Activated CD8-positive, alpha-beta T cell treated with anti-CD3 and anti-CD28 coated beads for 36 hours (primary cell): ENCODE data around the gene PEX11G. TPM values are rescaled to one million over a fixed set of nuclear protein-coding genes. Genes with fewer than 3 reads are reported as not detected.

Experiments
- ATAC-seq: fragments of 200-7000 bp; cut with Tn5 transposase; one replicate; pipeline ENCODE4 v1.10.0; 2021; ENCODE audit warnings: mild to moderate bottlenecking, moderate library complexity
- CTCF ChIA-PET: fragments of 350-600 bp; sonication (Branson Sonifier 250); formaldehyde crosslinking; loops from one replicate; lab custom pipeline; 2021; ENCODE audit warnings: antibody characterized with exemption; lab: Charles Lee
- POLR2A ChIA-PET: fragments of 350-600 bp; sonication (Branson Sonifier 250); formaldehyde crosslinking; loops from one replicate; lab custom pipeline; 2021; ENCODE audit warnings: antibody characterized with exemption; lab: Charles Lee
- DNase-seq: peaks from one replicate; pipeline ENCODE4 v3.0.0-alpha.2; 2020
- H3K27ac Mint-ChIP-seq: one replicate; pipeline ENCODE4 v1.8.0; 2021; ENCODE audit warnings: mild to moderate bottlenecking, mixed read lengths
- H3K27me3 Mint-ChIP-seq: one replicate; pipeline ENCODE4 v1.8.0; 2021; ENCODE audit warnings: mixed read lengths
- H3K36me3 Mint-ChIP-seq: one replicate; pipeline ENCODE4 v1.8.0; 2021; ENCODE audit warnings: low read depth, mixed read lengths
- H3K4me1 Mint-ChIP-seq: one replicate; pipeline ENCODE4 v1.8.0; 2021; ENCODE audit warnings: low read depth, mixed read lengths
- H3K4me3 Mint-ChIP-seq: one replicate; pipeline ENCODE4 v1.8.0; 2021; ENCODE audit warnings: mild to moderate bottlenecking, moderate library complexity, mixed read lengths
- H3K9me3 Mint-ChIP-seq: one replicate; pipeline ENCODE4 v1.8.0; 2021; ENCODE audit warnings: mixed read lengths
- CTCF ChIP-seq: fragments of 200-600 bp; IDR thresholded peaks from one replicate; pipeline ENCODE4 v1.8.0; 2022; ENCODE audit warnings: antibody characterized with exemption, mild to moderate bottlenecking
- intact Hi-C: fragments of 100-400 bp; cut with micrococcal nuclease; formaldehyde crosslinking; loops from one replicate; pipeline ENCODE4 v1.10.0; 2022
- total RNA-seq, 2 experiments: library from RNA; stranded (reverse); gene quantifications; one replicate each; pipeline ENCODE4 v1.2.3, GENCODE V29; 2021

PEX11G gene
- total RNA-seq, 2 experiments from 2014 or later = 1.4 to 1.5 TPM

- Mint-ChIP-seq H3K4me3 (no peak overlapping the region), H3K27ac (no peak overlapping the region), H3K27me3 (no peaks in the 10 kb centered on the region), H3K36me3 (peaks cover 3% of the 10 kb centered on the region), H3K9me3 (no peaks in the 10 kb centered on the region), H3K4me1 (no peaks in the 10 kb centered on the region)
- CTCF ChIA-PET = interaction anchor here (0.8 kb wide), 1 partner anchor 103 kb away, joined by 3 read pairs; no protein-coding TSS in a partner anchor
- intact Hi-C loops = no loop called here
- TF ChIP-seq CTCF = no peak
- ATAC-seq = no peak
- DNase-seq = no peak
- POLR2A ChIA-PET = no interaction called here
Measured at GRCh38 chr19:7470540-7471305, 18.1 kb downstream of the PEX11G start.

DNA sequence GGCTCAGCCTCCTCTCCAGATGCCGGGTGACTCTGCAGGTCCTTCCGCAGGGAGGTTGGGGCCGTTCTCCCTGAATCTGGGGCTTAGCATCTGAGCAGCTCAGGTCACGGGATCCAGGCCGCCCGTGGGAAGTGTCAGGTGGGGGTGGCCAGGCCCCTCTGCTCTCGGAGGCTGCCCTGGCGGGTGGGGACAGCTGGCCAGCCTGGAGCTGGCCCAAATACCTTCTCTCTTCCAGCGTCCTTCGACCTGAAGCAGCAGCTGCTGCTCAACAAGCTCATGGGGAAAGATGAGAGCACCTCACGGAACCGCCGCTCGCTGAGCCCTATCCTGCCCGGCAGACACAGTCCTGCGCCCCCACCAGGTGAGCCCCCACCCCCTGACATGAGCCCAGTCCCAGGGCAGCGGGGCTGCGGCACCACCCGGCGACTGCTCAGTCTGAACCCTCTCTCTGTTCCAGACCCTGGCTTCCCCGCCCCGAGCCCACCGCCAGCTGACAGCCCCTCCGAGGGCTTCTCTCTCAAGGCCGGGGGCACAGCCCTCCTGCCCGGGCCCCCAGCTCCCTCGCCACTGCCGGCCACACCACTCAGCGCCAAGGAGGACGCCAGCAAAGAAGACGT, 19.1 kb downstream of the PEX11G start:
- H3K4me1 Mint-ChIP-seq = no peaks in the 10 kb centered on the region
- no peak overlapping the region for H3K4me3 Mint-ChIP-seq
- no peaks in the 10 kb centered on the region for H3K27me3 Mint-ChIP-seq
- H3K27ac Mint-ChIP-seq = no peak overlapping the region
- ChIA-PET POLR2A (interaction anchor here (0.6 to 0.8 kb wide), 2 partner anchors 15 to 157 kb away, joined by 3 to 5 read pairs; no protein-coding TSS in a partner anchor), CTCF (no interaction called here)
- intact Hi-C loops = no loop called here
- no peaks in the 10 kb centered on the region for H3K9me3 Mint-ChIP-seq
- no peak for DNase-seq
- no peak for ATAC-seq
- no peak for TF ChIP-seq CTCF
- H3K36me3 Mint-ChIP-seq = peaks cover 3% of the 10 kb centered on the region

DNA sequence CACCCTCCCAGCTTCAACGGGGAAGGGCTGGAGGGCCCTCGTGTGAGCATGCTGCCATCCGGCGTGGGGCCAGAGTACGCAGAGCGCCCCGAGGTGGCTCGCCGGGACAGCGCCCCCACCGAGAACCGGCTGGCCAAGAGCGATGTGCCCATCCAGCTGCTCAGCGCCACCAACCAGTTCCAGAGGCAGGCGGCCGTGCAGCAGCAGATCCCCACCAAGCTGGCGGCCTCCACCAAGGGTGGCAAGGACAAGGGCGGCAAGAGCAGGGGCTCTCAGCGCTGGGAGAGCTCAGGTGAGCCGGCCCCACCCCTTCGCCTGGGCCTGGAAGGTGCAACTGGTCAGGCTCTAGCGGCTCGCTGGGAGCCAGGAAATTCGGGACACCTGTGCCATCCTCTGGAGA, 20.0 kb downstream of the PEX11G start:
- H3K36me3 Mint-ChIP-seq = peaks cover 5% of the 10 kb centered on the region
- TF ChIP-seq CTCF = no peak
- ChIA-PET POLR2A (interaction anchor here (0.8 kb wide), 1 partner anchor 15 kb away, joined by 5 read pairs; no protein-coding TSS in a partner anchor), CTCF (interaction anchor here (0.9 kb wide), 1 partner anchor 31 kb away, joined by 3 read pairs; no protein-coding TSS in a partner anchor)
- H3K4me3 Mint-ChIP-seq = no peak overlapping the region
- H3K27ac Mint-ChIP-seq = no peak overlapping the region
- H3K27me3 Mint-ChIP-seq = no peaks in the 10 kb centered on the region
- no peak for ATAC-seq
- intact Hi-C loops = no loop called here
- H3K4me1 Mint-ChIP-seq = no peaks in the 10 kb centered on the region
- H3K9me3 Mint-ChIP-seq = no peaks in the 10 kb centered on the region
- no peak for DNase-seq

GRCh38 chr19:7467009-7467989, 21.5 kb downstream of the PEX11G start:
- no peak overlapping the region for H3K4me3 Mint-ChIP-seq
- peaks cover 8% of the 10 kb centered on the region for H3K36me3 Mint-ChIP-seq
- POLR2A ChIA-PET = no interaction called here
- DNase-seq = no peak
- no peak overlapping the region for H3K27ac Mint-ChIP-seq
- no peaks in the 10 kb centered on the region for H3K9me3 Mint-ChIP-seq
- H3K4me1 Mint-ChIP-seq = no peaks in the 10 kb centered on the region
- ATAC-seq = no peak
- TF ChIP-seq CTCF = no peak
- intact Hi-C loops = no loop called here
- CTCF ChIA-PET = interaction anchor here (1.2 kb wide), 1 partner anchor 232 kb away, joined by 4 read pairs; no protein-coding TSS in a partner anchor
- no peaks in the 10 kb centered on the region for H3K27me3 Mint-ChIP-seq
